Measurements from ENCODE around the gene CELF2. TPM values are rescaled to one million over a fixed set of nuclear protein-coding genes. Genes with fewer than 3 reads are reported as not detected.

The CELF2 gene
- total RNA-seq, 1 experiment from 2014 or later, result not detected

DNA sequence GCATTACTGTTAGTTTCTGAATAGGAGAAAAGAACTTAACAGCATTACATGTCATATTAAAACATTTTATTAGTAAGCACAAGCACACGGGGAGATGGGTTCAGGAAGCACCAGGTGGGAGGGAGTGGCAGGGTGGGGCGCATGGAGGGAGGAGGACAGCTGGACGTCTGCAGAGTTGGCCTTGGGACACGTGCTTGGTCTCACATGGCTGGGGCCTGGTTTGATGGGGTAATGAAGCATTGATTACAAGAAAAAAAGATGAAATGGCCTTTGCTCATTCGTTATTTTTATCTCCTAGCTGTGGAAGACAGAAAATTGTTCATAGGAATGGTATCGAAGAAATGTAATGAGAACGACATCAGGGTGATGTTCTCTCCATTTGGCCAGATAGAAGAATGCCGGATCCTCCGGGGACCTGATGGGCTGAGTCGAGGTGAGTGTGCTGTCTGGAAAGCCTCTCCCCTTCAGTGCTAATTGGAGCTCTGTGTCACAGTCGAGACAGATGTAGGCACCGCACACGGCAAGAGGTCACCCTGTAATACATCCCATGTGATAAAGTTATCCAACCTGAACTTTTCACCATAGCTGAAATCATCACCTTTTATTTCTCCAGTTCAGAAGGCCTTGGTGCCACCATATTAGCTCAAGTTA lies 239.9 kb downstream of the CELF2 start:
- intact Hi-C loops (cut with micrococcal nuclease; ENCODE audit: unreplicated experiment), result no loop called here
- Histone ChIP-seq H3K36me3 (ENCODE audit: insufficient read depth, low read length, poor library complexity, severe bottlenecking) (no peaks in the 10 kb centered on the region), H3K27ac (ENCODE audit: low read depth, low read length, poor library complexity, severe bottlenecking) (no peak overlapping the region), H3K27me3 (replicated peaks; ENCODE audit: insufficient read depth, low read depth, low read length, poor library complexity) (peaks cover 90% of the 10 kb centered on the region), H3K9me3 (ENCODE audit: low read depth, low read length, poor library complexity, severe bottlenecking) (no peaks in the 10 kb centered on the region), H3K4me1 (ENCODE audit: insufficient read depth, low read length, poor library complexity, severe bottlenecking) (no peaks in the 10 kb centered on the region), H3K4me3 (ENCODE audit: low read depth, low read length, poor library complexity, severe bottlenecking) (no peak overlapping the region)
- no TSS peak for BruUV-seq (replicated peaks)
- DNase-seq (ENCODE audit: low spot score), result no peak
- no peak for TF ChIP-seq EZH2 (IDR thresholded peaks at IDR 0.05; ENCODE audit: borderline replicate concordance, low read depth, low read length, poor library complexity, severe bottlenecking)
- TF ChIP-seq CTCF (conservative IDR thresholded peaks at IDR 0.05; ENCODE audit: low read depth, low read length), result no peak
- CTCF ChIA-PET, result no interaction called here
- POLR2A ChIA-PET (ENCODE audit: low non-redundant PET), result no interaction called here

- Histone ChIP-seq H3K4me3 (ENCODE audit: low read depth, low read length, poor library complexity, severe bottlenecking) (no peak overlapping the region), H3K4me1 (ENCODE audit: insufficient read depth, low read length, poor library complexity, severe bottlenecking) (no peaks in the 10 kb centered on the region), H3K27ac (ENCODE audit: low read depth, low read length, poor library complexity, severe bottlenecking) (no peak overlapping the region), H3K36me3 (ENCODE audit: insufficient read depth, low read length, poor library complexity, severe bottlenecking) (no peaks in the 10 kb centered on the region), H3K27me3 (replicated peaks; ENCODE audit: insufficient read depth, low read depth, low read length, poor library complexity) (peaks cover 84% of the 10 kb centered on the region), H3K9me3 (ENCODE audit: low read depth, low read length, poor library complexity, severe bottlenecking) (no peaks in the 10 kb centered on the region)
- no TSS peak for BruUV-seq (replicated peaks)
- intact Hi-C loops (cut with micrococcal nuclease; ENCODE audit: unreplicated experiment), result no loop called here
- no peak for DNase-seq (ENCODE audit: low spot score)
- POLR2A ChIA-PET (ENCODE audit: low non-redundant PET), result no interaction called here
- CTCF ChIA-PET, result interaction anchor here (0.7 kb wide), 1 partner anchor 56 kb away, joined by 3 read pairs; no protein-coding TSS in a partner anchor
- TF ChIP-seq CTCF (conservative IDR thresholded peaks at IDR 0.05; ENCODE audit: low read depth, low read length) (no peak), EZH2 (IDR thresholded peaks at IDR 0.05; ENCODE audit: borderline replicate concordance, low read depth, low read length, poor library complexity, severe bottlenecking) (no peak)
These were observed 242.5 kb downstream of the CELF2 start for GRCh38 chr10:11260170-11260569.

GRCh38 chr10:11261143-11261542 lies 243.5 kb downstream of the CELF2 start:
- BruUV-seq (replicated peaks), result no TSS peak
- intact Hi-C loops (cut with micrococcal nuclease; ENCODE audit: unreplicated experiment), result no loop called here
- Histone ChIP-seq H3K4me1 (ENCODE audit: insufficient read depth, low read length, poor library complexity, severe bottlenecking) (no peaks in the 10 kb centered on the region), H3K4me3 (ENCODE audit: low read depth, low read length, poor library complexity, severe bottlenecking) (no peak overlapping the region), H3K36me3 (ENCODE audit: insufficient read depth, low read length, poor library complexity, severe bottlenecking) (no peaks in the 10 kb centered on the region), H3K27ac (ENCODE audit: low read depth, low read length, poor library complexity, severe bottlenecking) (no peak overlapping the region), H3K9me3 (ENCODE audit: low read depth, low read length, poor library complexity, severe bottlenecking) (no peaks in the 10 kb centered on the region), H3K27me3 (replicated peaks; ENCODE audit: insufficient read depth, low read depth, low read length, poor library complexity) (peaks cover 84% of the 10 kb centered on the region)
- no peak for DNase-seq (ENCODE audit: low spot score)
- ChIA-PET CTCF (no interaction called here), POLR2A (ENCODE audit: low non-redundant PET) (no interaction called here)
- TF ChIP-seq CTCF (conservative IDR thresholded peaks at IDR 0.05; ENCODE audit: low read depth, low read length) (no peak), EZH2 (IDR thresholded peaks at IDR 0.05; ENCODE audit: borderline replicate concordance, low read depth, low read length, poor library complexity, severe bottlenecking) (no peak)
